HFFc6 (cell line): Measurements from ENCODE around the gene LEMD2. TPM values are rescaled to one million over a fixed set of nuclear protein-coding genes. Genes with fewer than 3 reads are reported as not detected.

Experiments
- DNase-seq: peaks from one replicate; pipeline ENCODE4 v3.0.0-alpha.2; 2018
- H3K27ac Mint-ChIP-seq: 2 replicates; pipeline ENCODE4 v1.8.0; 2020; ENCODE audit warnings: mild to moderate bottlenecking, mixed read lengths
- H3K27me3 Mint-ChIP-seq: 2 replicates; pipeline ENCODE4 v1.8.0; 2021; ENCODE audit warnings: mild to moderate bottlenecking, moderate library complexity, mixed read lengths; ENCODE audit not compliant: insufficient read depth
- H3K36me3 Mint-ChIP-seq: 2 replicates; pipeline ENCODE4 v1.8.0; 2021; ENCODE audit warnings: low read depth, mixed read lengths
- H3K4me1 Mint-ChIP-seq: 2 replicates; pipeline ENCODE4 v1.8.0; 2020; ENCODE audit warnings: low read depth, mixed read lengths
- H3K4me3 Mint-ChIP-seq: 2 replicates; pipeline ENCODE4 v1.8.0; 2020; ENCODE audit warnings: mild to moderate bottlenecking, moderate library complexity, mixed read lengths
- H3K9me3 Mint-ChIP-seq: 2 replicates; pipeline ENCODE4 v1.8.0; 2020; ENCODE audit warnings: mild to moderate bottlenecking, mixed read lengths
- total RNA-seq, 6 experiments: library from RNA; stranded (reverse); fragmentation: NEBNext Ultra II Directional; extraction: Animal tissue kit (Norgen Biotek cat#: 25700); gene quantifications; 2 replicates in 1 of 6; 3 replicates in 5 of 6; pipeline ENCODE4 v1.2.3, GENCODE V29; 2021
- TF ChIP-seq, protein P1 (sequence below): fragments of 200-600 bp; sonication (generic); IDR thresholded peaks from 2 replicates; pipeline ENCODE4 v1.5.0; 2021; ENCODE audit warnings: antibody characterized with exemption, mild to moderate bottlenecking

The LEMD2 gene
- total RNA-seq, 6 experiments from 2014 or later, result 42.4 to 46.7 (median 44.9) TPM

DNA sequence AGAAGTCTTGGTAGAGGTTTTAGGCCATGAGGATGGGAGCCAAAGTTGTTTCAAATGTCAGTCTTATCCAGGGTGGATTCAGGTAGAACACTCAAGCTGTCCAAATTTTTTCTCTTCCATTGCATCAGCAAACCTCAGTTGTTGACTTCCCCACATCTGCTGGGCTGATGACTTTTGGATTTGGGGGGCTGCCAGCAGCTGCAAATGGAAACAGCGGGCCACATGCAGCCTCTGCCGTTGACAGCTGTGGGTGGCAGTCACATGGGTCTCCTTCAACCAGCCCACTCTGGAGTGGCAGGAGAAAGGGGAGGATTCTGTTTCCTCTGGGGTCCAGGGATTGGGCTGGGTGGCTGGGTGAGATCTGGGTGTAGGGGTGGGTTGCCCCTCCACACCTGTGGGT is 20.7 kb upstream of the LEMD2 start:
- no peaks in the 10 kb centered on the region for H3K36me3 Mint-ChIP-seq
- H3K4me1 Mint-ChIP-seq, result no peaks in the 10 kb centered on the region
- TF ChIP-seq, protein P1, sequence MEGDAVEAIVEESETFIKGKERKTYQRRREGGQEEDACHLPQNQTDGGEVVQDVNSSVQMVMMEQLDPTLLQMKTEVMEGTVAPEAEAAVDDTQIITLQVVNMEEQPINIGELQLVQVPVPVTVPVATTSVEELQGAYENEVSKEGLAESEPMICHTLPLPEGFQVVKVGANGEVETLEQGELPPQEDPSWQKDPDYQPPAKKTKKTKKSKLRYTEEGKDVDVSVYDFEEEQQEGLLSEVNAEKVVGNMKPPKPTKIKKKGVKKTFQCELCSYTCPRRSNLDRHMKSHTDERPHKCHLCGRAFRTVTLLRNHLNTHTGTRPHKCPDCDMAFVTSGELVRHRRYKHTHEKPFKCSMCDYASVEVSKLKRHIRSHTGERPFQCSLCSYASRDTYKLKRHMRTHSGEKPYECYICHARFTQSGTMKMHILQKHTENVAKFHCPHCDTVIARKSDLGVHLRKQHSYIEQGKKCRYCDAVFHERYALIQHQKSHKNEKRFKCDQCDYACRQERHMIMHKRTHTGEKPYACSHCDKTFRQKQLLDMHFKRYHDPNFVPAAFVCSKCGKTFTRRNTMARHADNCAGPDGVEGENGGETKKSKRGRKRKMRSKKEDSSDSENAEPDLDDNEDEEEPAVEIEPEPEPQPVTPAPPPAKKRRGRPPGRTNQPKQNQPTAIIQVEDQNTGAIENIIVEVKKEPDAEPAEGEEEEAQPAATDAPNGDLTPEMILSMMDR, result no peak
- no peak overlapping the region for H3K4me3 Mint-ChIP-seq
- H3K27ac Mint-ChIP-seq, result no peak overlapping the region
- no peaks in the 10 kb centered on the region for H3K9me3 Mint-ChIP-seq
- DNase-seq, result no peak
- H3K27me3 Mint-ChIP-seq, result peaks cover 38% of the 10 kb centered on the region

- Mint-ChIP-seq H3K4me3 (no peak overlapping the region), H3K4me1 (no peaks in the 10 kb centered on the region)
These were observed 19.8 kb upstream of the LEMD2 start for GRCh38 chr6:33808641-33809180.

GRCh38 chr6:33807606-33808005 is 18.7 kb upstream of the LEMD2 start:
- Mint-ChIP-seq H3K4me3 (no peak overlapping the region), H3K4me1 (no peaks in the 10 kb centered on the region), H3K9me3 (no peaks in the 10 kb centered on the region), H3K36me3 (no peaks in the 10 kb centered on the region), H3K27me3 (peaks cover 43% of the 10 kb centered on the region), H3K27ac (no peak overlapping the region)
- DNase-seq, result no peak
- TF ChIP-seq, protein P1, result no peak

More at GRCh38 chr6:33808641-33809180, 19.8 kb upstream of the LEMD2 start:
- Mint-ChIP-seq H3K36me3 (no peaks in the 10 kb centered on the region), H3K9me3 (no peaks in the 10 kb centered on the region), H3K27ac (no peak overlapping the region), H3K27me3 (peaks cover 44% of the 10 kb centered on the region)
- DNase-seq, result no peak
- TF ChIP-seq, protein P1, result no peak

GRCh38 chr6:33806841-33807240 is 17.9 kb upstream of the LEMD2 start:
- no peak overlapping the region for H3K27ac Mint-ChIP-seq

GRCh38 chr6:33803571-33804053 is 14.7 kb upstream of the LEMD2 start, which contains the start of gene MLN:
Gene MLN, minus strand, starts transcription at chr6:33804003. Its CDS starts 2,840 bp downstream, at chr6:33801163.
- Mint-ChIP-seq H3K9me3 (no peaks in the 10 kb centered on the region), H3K27me3 (peaks cover 47% of the 10 kb centered on the region), H3K36me3 (no peaks in the 10 kb centered on the region), H3K27ac (no peak within 1 kb of the TSS), H3K4me3 (no peak within 1 kb of the TSS), H3K4me1 (no peaks in the 10 kb centered on the region)
- no peak for DNase-seq
- TF ChIP-seq, protein P1, result no peak

More at GRCh38 chr6:33806841-33807240, 17.9 kb upstream of the LEMD2 start:
- Mint-ChIP-seq H3K36me3 (no peaks in the 10 kb centered on the region), H3K9me3 (no peaks in the 10 kb centered on the region), H3K4me1 (no peaks in the 10 kb centered on the region), H3K4me3 (no peak overlapping the region), H3K27me3 (peaks cover 46% of the 10 kb centered on the region)
- TF ChIP-seq, protein P1, result no peak
- no peak for DNase-seq
